K562 (cell line): Measurements from ENCODE around the gene MBD1. TPM values are rescaled to one million over a fixed set of nuclear protein-coding genes. Genes with fewer than 3 reads are reported as not detected.
A peak's percentile ranks its signal among the peaks of the same experiment; 100 is the strongest.

Experiments
- E2F8 ChIP-seq: fragments of 450-650 bp; IDR thresholded peaks from 2 replicates; pipeline ENCODE4 v1.7.1; 2018; ENCODE audit warnings: mild to moderate bottlenecking, low read depth; ENCODE audit not compliant: partially characterized antibody
- JUND ChIP-seq, 2 experiments: IDR thresholded peaks; 2 replicates in 1 of 2; 3 replicates in 1 of 2; pipeline ENCODE4 v1.6.1; 2011; ENCODE audit warnings: borderline replicate concordance in 2 of 2, low read depth in 2 of 2, low read length in 2 of 2, improper control_type of control experiment in 1 of 2, missing biosample characterization in 1 of 2, missing genetic modification characterization in 1 of 2, missing genetic modification reagents in 1 of 2
- KDM5B ChIP-seq: fragments of 200-600 bp; sonication (generic); IDR thresholded peaks from 2 replicates; pipeline ENCODE4 v1.6.1; 2012; ENCODE audit warnings: low read depth, mild to moderate bottlenecking, moderate library complexity, low read length, control low read depth, inconsistent platforms; ENCODE audit not compliant: insufficient replicate concordance
- KHSRP ChIP-seq: fragments of 450-650 bp; IDR thresholded peaks from 2 replicates; pipeline ENCODE4 v1.6.1; 2017
- KLF10 ChIP-seq: fragments of 250-450 bp; sonication (Bioruptor Pico); IDR thresholded peaks from 2 replicates; pipeline ENCODE4 v1.6.1; 2021; ENCODE audit warnings: matching md5 sums
- KLF16 ChIP-seq: IDR thresholded peaks from 2 replicates; pipeline ENCODE4 v1.6.1; 2016; ENCODE audit warnings: antibody characterized with exemption
- MYBL2 ChIP-seq, 2 experiments: fragments of 450-650 bp in 1 of 2; sonication (generic) in 1 of 2; formaldehyde crosslinking in 1 of 2; IDR thresholded peaks; 2 replicates each; pipeline versions ENCODE4 v1.6.1 to v1.8.1; 2017 to 2022; ENCODE audit warnings: borderline replicate concordance in 1 of 2, inconsistent platforms in 1 of 2, low read depth in 1 of 2, mild to moderate bottlenecking in 1 of 2, missing genetic modification reagents in 1 of 2, moderate library complexity in 1 of 2
- NCOA4 ChIP-seq: fragments of 450-650 bp; IDR thresholded peaks from 2 replicates; pipeline ENCODE4 v1.6.1; 2018; ENCODE audit warnings: mild to moderate bottlenecking; ENCODE audit not compliant: partially characterized antibody
- NFYB ChIP-seq: IDR thresholded peaks from 2 replicates; pipeline ENCODE4 v1.6.1; 2011; ENCODE audit warnings: mild to moderate bottlenecking, moderate library complexity; ENCODE audit not compliant: insufficient read length; ENCODE audit errors: extremely low read depth
- PRDM10 ChIP-seq: fragments of 450-650 bp; IDR thresholded peaks from 2 replicates; pipeline ENCODE4 v1.6.1; 2018; ENCODE audit not compliant: partially characterized antibody
- XRCC3 ChIP-seq: fragments of 450-650 bp; IDR thresholded peaks from 2 replicates; pipeline ENCODE4 v1.6.1; 2017; ENCODE audit warnings: mild to moderate bottlenecking, moderate library complexity
- ZBTB43 ChIP-seq: sonication (generic); formaldehyde crosslinking; IDR thresholded peaks from 2 replicates; pipeline ENCODE4 v1.8.0; 2023; ENCODE audit warnings: mild to moderate bottlenecking, missing genetic modification reagents
- ZFX ChIP-seq: sonication (generic); formaldehyde crosslinking; IDR thresholded peaks from 2 replicates; pipeline ENCODE4 v1.8.0; 2022; ENCODE audit warnings: mild to moderate bottlenecking, missing genetic modification reagents, moderate library complexity
- polyA plus RNA-seq, 8 experiments: library from polyadenylated mRNA; depleted of rRNA in 4 of 8; stranded (reverse) in 5 of 8; unstranded in 3 of 8; fragments of >200 nt; fragmentation: Nextera tagmentation in 2 of 8; fragmentation: Illumina TruSeq in 1 of 8; extraction: Ambion mirVana in 2 of 8; extraction: Trizol in 1 of 8; gene quantifications; 2 replicates each; pipeline versions ENCODE4 v1.2.1 to v1.2.3, GENCODE V29; 2011 to 2014; ENCODE audit warnings: inconsistent platforms in 1 of 8, missing spikeins in 1 of 8
- total RNA-seq, 7 experiments: library from RNA; depleted of rRNA in 6 of 7; stranded (reverse); fragments of >200 nt in 6 of 7; fragmentation: Illumina TruSeq in 2 of 7; extraction: Trizol in 2 of 7; gene quantifications; 2 replicates each; pipeline versions ENCODE4 v1.2.1 to v1.2.3, GENCODE V29; 2011 to 2021; ENCODE audit warnings: low replicate concordance in 1 of 7
- TF ChIP-seq, protein P1 (sequence below): fragments of 250-450 bp; sonication (Bioruptor Pico); IDR thresholded peaks from 2 replicates; pipeline ENCODE4 v1.6.1; 2021; ENCODE audit warnings: mild to moderate bottlenecking
- TF ChIP-seq, protein P2 (sequence below): sonication (generic); formaldehyde crosslinking; IDR thresholded peaks from 2 replicates; pipeline ENCODE4 v1.8.1; 2022; ENCODE audit warnings: missing genetic modification reagents

Gene MBD1
- total and polyA plus RNA-seq, 9 of the 15 experiments (the other 6 are each of a cell fraction or from before 2014, with no cell fraction given): 3.0 to 59.7 (median 31.7) TPM

- TF ChIP-seq ZBTB43 (CRISPR knock-in tag): no peak
- TF ChIP-seq, protein P1, sequence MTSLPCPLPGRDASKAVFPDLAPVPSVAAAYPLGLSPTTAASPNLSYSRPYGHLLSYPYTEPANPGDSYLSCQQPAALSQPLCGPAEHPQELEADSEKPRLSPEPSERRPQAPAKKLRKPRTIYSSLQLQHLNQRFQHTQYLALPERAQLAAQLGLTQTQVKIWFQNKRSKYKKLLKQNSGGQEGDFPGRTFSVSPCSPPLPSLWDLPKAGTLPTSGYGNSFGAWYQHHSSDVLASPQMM (CRISPR knock-in tag): no peak
- TF ChIP-seq ZFX: peak; percentile 31; the same call in 1 of the 2 replicates
- TF ChIP-seq JUND (IDR thresholded peaks at IDR 0.05; ENCODE audit: borderline replicate concordance, low read depth, low read length): peak; percentile 35
- TF ChIP-seq JUND (tag; IDR thresholded peaks at IDR 0.05; ENCODE audit: borderline replicate concordance, low read depth, low read length): no peak
- no peak for TF ChIP-seq MYBL2 (IDR thresholded peaks at IDR 0.05; ENCODE audit: low read depth)
- TF ChIP-seq MYBL2 (CRISPR knock-in tag; IDR thresholded peaks at IDR 0.05; ENCODE audit: borderline replicate concordance): no peak
- peak; percentile 30 for TF ChIP-seq PRDM10
- peak; percentile 54 for TF ChIP-seq E2F8
- TF ChIP-seq KLF10 (CRISPR knock-in tag): no peak
- TF ChIP-seq KHSRP: no peak
- TF ChIP-seq KLF16: no peak
- no peak for TF ChIP-seq XRCC3
- TF ChIP-seq NCOA4: no peak
- peak; percentile 88 for TF ChIP-seq KDM5B
- TF ChIP-seq NFYB: no peak
- TF ChIP-seq, protein P2, sequence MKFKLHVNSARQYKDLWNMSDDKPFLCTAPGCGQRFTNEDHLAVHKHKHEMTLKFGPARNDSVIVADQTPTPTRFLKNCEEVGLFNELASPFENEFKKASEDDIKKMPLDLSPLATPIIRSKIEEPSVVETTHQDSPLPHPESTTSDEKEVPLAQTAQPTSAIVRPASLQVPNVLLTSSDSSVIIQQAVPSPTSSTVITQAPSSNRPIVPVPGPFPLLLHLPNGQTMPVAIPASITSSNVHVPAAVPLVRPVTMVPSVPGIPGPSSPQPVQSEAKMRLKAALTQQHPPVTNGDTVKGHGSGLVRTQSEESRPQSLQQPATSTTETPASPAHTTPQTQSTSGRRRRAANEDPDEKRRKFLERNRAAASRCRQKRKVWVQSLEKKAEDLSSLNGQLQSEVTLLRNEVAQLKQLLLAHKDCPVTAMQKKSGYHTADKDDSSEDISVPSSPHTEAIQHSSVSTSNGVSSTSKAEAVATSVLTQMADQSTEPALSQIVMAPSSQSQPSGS (CRISPR knock-in tag): no peak
Measured at GRCh38 chr18:50281295-50281971, at the start of gene MBD1 (continued).
